ENCODE results near the gene SH3RF1. TPM values are rescaled to one million over a fixed set of nuclear protein-coding genes. Genes with fewer than 3 reads are reported as not detected.

The SH3RF1 gene
- total RNA-seq, 2 donors from 2014 or later: 17.1 to 17.4 TPM

- no peak for ATAC-seq
- DNase-seq: no peak
- Histone ChIP-seq H3K9me3 (no peaks in the 10 kb centered on the region), H3K4me3 (no peak overlapping the region), H3K27ac (peak overlapping the region in 3 of 4 donors; percentile 40 to 66 (median 62)), H3K36me3 (replicated peaks in 1 of 2; ENCODE audit: insufficient read depth in 1 of 2, low read depth in 2 of 2) (peaks cover 6 to 14% of the 10 kb centered on the region in 2 donors), H3K4me1 (peaks cover 37% of the 10 kb centered on the region), H3K27me3 (no peaks in the 10 kb centered on the region)
- 34 to 36% methylated on average over 3 of the region's 3 CpGs for WGBS, 2 donors
- intact Hi-C loops (cut with DNase I): no loop called here
- TF ChIP-seq, protein P1, sequence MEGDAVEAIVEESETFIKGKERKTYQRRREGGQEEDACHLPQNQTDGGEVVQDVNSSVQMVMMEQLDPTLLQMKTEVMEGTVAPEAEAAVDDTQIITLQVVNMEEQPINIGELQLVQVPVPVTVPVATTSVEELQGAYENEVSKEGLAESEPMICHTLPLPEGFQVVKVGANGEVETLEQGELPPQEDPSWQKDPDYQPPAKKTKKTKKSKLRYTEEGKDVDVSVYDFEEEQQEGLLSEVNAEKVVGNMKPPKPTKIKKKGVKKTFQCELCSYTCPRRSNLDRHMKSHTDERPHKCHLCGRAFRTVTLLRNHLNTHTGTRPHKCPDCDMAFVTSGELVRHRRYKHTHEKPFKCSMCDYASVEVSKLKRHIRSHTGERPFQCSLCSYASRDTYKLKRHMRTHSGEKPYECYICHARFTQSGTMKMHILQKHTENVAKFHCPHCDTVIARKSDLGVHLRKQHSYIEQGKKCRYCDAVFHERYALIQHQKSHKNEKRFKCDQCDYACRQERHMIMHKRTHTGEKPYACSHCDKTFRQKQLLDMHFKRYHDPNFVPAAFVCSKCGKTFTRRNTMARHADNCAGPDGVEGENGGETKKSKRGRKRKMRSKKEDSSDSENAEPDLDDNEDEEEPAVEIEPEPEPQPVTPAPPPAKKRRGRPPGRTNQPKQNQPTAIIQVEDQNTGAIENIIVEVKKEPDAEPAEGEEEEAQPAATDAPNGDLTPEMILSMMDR (IDR thresholded peaks at IDR 0.05): no peak
- no peak for TF ChIP-seq POLR2A (IDR thresholded peaks at IDR 0.05)
Observed at GRCh38 chr4:169114341-169114974, 156.3 kb downstream of the SH3RF1 start.

DNA sequence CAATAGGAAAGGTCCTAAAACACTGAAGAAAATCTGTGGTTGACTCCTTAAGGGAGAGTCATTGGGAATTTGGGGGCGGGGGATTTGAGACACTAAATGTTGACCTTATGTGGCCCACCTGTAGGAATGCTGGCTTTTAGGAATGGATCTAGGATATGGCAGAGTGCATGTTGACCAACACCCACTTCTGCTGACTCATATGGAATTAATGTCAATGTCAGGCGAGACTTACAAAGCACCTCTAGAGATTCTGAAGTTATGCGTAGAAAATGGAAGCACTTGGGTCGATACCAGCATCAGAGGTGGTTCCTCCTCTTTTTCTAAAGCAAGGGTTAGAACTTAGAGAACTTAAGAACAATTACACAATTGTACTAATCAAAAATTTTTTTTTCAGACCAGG is 160.1 kb downstream of the SH3RF1 start:
- Histone ChIP-seq H3K4me3 (no peak overlapping the region), H3K9me3 (no peaks in the 10 kb centered on the region), H3K27ac (no peak overlapping the region), H3K27me3 (no peaks in the 10 kb centered on the region), H3K4me1 (peaks cover 24% of the 10 kb centered on the region), H3K36me3 (replicated peaks in 1 of 2; ENCODE audit: insufficient read depth in 1 of 2, low read depth in 2 of 2) (peaks cover 7 to 11% of the 10 kb centered on the region in 2 donors)
- no peak for DNase-seq
- intact Hi-C loops (cut with DNase I): no loop called here
- 95 to 96% methylated on average over 4 of the region's 4 CpGs for WGBS, 2 donors
- no peak for TF ChIP-seq POLR2A (IDR thresholded peaks at IDR 0.05)
- TF ChIP-seq, protein P1 (IDR thresholded peaks at IDR 0.05): no peak
- no peak for ATAC-seq

- DNase-seq: no peak
- Histone ChIP-seq H3K4me3 (no peak overlapping the region), H3K4me1 (peaks cover 16% of the 10 kb centered on the region), H3K27ac (no peak overlapping the region), H3K36me3 (replicated peaks in 1 of 2; ENCODE audit: insufficient read depth in 1 of 2, low read depth in 2 of 2) (peaks cover 12 to 14% of the 10 kb centered on the region in 2 donors), H3K27me3 (no peaks in the 10 kb centered on the region), H3K9me3 (no peaks in the 10 kb centered on the region)
- intact Hi-C loops (cut with DNase I): no loop called here
- 90 to 93% methylated on average over 2 of the region's 2 CpGs for WGBS, 2 donors
- ATAC-seq: no peak
- no peak for TF ChIP-seq POLR2A (IDR thresholded peaks at IDR 0.05)
- TF ChIP-seq, protein P1 (IDR thresholded peaks at IDR 0.05): no peak
Observed at GRCh38 chr4:169109035-169109675, 161.6 kb downstream of the SH3RF1 start.

DNA sequence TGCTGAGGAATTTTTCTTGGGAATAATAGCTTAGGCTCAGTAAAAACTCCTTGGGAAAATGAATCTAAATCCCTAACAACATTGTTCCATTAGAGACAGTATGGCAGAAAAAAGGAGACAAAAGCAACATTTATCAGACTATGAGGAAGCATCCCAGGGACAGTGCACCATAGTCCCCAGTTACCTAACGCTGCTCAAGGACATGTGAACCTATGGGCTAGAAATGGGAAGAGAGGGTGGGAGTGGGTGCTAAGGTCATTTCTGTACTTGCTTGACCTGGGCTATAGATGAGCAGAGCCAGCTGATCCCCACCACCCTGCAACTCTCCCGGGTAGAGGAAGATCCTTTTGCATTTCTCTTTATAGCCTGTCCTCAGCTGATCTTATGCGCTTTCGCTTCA is 162.5 kb downstream of the SH3RF1 start:
- TF ChIP-seq POLR2A (IDR thresholded peaks at IDR 0.05): no peak
- TF ChIP-seq, protein P1 (IDR thresholded peaks at IDR 0.05): no peak
- Histone ChIP-seq H3K9me3 (no peaks in the 10 kb centered on the region), H3K4me3 (no peak overlapping the region), H3K36me3 (replicated peaks in 1 of 2; ENCODE audit: insufficient read depth in 1 of 2, low read depth in 2 of 2) (peaks cover 12 to 13% of the 10 kb centered on the region in 2 donors), H3K4me1 (peaks cover 13% of the 10 kb centered on the region), H3K27ac (no peak overlapping the region), H3K27me3 (no peaks in the 10 kb centered on the region)
- 90 to 94% methylated on average over 4 of the region's 4 CpGs for whole genome bisulfite sequencing, 2 donors
- no peak for DNase-seq
- intact Hi-C loops (cut with DNase I): no loop called here
- no peak for ATAC-seq

All from body of pancreas (tissue), 4 donors.